Activated CD8-positive, alpha-beta memory T cell treated with anti-CD3 and anti-CD28 coated beads for 36 hours (primary cell): Measurements from ENCODE around the gene SLC35B1. TPM values are rescaled to one million over a fixed set of nuclear protein-coding genes. Genes with fewer than 3 reads are reported as not detected.
"Not testable (repeated sequence)": the region's sequence is repeated elsewhere in the genome, so short reads cannot be mapped to it uniquely, and the experiment has no call there.

ENCODE experiments used
- CTCF ChIA-PET: fragments of 350-600 bp; sonication (Branson Sonifier 250); formaldehyde crosslinking; loops from one replicate; lab custom pipeline; 2021; ENCODE audit warnings: antibody characterized with exemption; lab: Charles Lee
- POLR2A ChIA-PET: fragments of 350-600 bp; sonication (Branson Sonifier 250); formaldehyde crosslinking; loops from one replicate; lab custom pipeline; 2021; ENCODE audit warnings: antibody characterized with exemption; lab: Charles Lee
- total RNA-seq, 2 experiments: library from RNA; stranded (reverse); gene quantifications; one replicate each; pipeline ENCODE4 v1.2.3, GENCODE V29; 2021

The SLC35B1 gene
- total RNA-seq, 2 experiments from 2014 or later: 74.7 to 79.0 TPM

DNA sequence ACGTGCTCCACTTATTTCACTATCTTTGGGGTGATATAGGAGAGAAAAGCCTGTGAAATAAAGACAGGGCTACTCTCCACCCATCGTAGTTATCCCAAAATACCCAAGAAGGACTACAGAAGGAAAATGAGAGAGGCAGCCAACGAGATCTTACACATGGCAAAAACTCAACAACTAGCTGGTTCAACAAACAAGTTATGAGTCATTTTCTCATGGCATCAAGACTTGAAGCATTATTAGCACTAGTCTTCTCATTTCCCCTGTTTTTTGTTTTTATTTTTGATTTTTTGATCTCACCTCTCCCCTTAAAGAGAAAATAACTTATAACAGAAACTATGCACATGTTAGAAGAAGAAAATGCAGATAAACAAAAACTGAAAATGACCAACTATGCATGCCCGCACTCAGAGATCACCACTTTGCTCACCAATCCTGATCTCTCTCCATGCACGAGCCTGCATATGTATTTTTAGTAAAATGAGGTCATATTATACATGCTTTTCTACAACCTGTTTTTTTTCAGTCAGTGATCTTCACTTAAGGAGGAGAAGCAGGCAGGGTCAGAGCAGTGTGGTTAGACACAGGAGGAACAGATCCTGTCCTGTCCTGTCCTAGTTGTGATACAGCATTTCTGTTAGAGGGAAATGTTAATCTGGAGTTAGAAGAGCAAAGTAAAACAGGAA lies 33.4 kb upstream of the SLC35B1 start:
- POLR2A ChIA-PET: interaction anchor here (0.6 to 3.4 kb wide), 3 partner anchors 13 to 25 kb away, joined by 3 to 17 read pairs (median 16); partner anchors contain the start of gene FAM117A
- CTCF ChIA-PET: interaction anchor here (1.4 to 1.8 kb wide), 2 partner anchors 9 to 33 kb away, joined by 4 to 7 read pairs; partner anchors contain the start of gene SLC35B1

DNA sequence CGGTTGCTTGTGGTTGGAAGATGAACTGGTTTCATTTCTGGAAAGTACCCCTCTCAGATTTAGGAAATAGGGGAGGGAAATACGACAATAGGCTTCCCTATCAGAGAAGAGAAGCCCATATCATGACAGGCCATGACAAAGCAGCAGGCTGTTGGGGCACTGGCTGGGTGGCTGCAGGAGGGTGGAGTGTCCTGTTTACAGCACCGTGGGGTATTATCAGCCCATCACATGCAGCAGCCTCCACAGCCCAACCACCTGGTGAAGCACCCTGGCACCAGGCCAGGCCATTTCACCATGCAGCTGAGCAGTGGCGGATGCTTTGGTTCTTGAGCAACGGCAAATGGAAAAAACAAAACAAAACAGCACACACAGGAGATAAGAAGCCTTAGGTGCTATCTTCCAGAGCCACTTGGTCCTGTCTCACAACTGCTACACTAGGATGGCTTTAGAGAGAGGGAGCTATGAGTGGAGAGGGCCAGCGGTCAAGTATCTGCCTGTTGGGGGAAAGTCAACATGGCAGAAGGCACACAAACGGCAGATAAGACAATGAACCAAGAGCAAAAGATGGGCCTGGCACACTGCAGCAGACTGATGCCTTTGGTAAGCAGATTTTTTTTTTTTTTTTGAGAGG lies 32.0 kb upstream of the SLC35B1 start:
- ChIA-PET CTCF (interaction anchor here (1.2 to 1.8 kb wide), 3 partner anchors 10 to 32 kb away, joined by 4 to 7 read pairs (median 4); partner anchors contain the start of gene SLC35B1), POLR2A (interaction anchor here (0.6 to 3.4 kb wide), 8 partner anchors 9 to 403 kb away, joined by 4 to 17 read pairs (median 6); partner anchors contain the start of gene FAM117A)

DNA sequence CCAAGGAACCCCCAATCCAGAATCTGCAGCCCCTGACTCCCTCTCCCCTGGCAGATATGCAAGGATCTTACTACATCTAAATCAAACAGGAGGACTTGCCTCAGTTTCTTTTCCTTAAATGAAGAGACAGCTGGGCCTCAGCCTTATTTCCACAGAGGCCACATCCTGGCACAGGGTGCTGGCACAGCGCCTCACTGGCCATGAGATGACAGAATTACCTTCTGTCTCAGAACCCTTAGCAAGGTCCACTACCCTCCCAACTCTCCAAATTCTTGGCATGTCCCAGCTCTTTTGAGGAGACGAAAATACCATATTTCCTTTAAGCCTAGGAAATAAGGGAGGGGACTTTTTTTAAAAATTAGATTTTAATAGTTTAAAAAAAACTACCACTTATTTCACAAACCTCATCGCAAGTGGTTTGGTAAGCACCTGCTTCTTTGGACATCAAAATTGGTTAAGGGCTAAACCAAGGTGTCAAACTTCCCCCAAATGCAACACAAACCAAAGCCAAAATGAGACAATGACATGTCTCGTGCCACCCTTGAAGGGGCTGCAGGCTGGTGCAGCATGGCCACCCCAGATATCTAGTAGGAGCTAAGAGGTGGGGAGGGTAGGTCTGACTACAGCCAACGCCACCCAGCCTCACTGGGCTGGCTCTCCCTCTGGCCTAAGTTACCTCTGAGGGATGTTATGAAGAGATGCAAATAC lies 30.8 kb upstream of the SLC35B1 start:
- ChIA-PET CTCF (interaction anchor here (0.7 to 2.4 kb wide), 3 partner anchors 9 to 23 kb away, joined by 3 to 7 read pairs (median 3); no protein-coding TSS in a partner anchor), POLR2A (interaction anchor here (0.7 to 3.4 kb wide), 3 partner anchors 11 to 520 kb away, joined by 3 to 16 read pairs (median 4); partner anchors contain the start of gene FAM117A)

DNA sequence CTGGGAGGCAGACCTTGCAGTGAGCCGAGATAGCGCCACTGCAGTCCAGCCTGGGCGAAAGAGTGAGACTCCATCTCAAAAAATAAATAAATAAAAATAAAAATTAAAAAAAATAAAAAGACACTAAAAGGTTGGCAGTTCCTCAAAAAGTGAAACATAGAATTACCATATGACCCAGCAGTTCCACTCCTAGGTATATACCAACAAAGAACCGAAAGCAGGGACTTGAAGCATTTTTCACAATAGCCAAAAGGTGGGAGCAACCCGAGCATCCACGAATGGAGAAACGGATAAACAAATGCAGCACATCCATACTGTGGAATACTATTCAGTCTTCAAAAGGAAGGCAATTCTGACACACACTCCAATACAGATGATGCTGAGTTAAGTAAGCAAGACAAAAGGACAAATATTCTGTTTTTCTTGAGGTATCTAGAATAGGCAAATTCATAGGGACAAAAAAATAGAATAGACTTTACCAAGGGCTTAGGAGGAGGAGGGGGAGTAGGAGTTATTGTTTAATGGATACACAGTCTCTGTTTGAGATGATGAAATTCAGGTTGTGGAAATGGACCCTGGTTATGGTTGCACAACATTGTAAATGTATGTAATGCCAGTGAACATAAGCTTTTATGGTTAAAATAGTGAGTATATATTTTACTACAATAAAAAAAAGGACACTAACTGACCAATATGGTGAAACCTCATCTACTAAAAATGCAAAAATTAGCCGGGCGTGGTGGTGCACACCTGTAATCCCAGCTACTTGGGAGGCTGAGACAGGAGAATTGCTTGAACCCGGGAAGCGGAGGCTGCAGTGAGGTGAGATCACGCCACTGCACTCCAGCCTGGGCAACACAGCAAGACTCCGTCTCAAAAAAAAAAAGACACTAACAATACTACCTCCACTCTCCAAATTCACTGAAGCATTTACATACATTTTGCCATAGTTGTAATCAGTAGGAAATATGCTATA lies 27.0 kb upstream of the SLC35B1 start:
- ChIA-PET POLR2A (no interaction called here), CTCF (no interaction called here)

DNA sequence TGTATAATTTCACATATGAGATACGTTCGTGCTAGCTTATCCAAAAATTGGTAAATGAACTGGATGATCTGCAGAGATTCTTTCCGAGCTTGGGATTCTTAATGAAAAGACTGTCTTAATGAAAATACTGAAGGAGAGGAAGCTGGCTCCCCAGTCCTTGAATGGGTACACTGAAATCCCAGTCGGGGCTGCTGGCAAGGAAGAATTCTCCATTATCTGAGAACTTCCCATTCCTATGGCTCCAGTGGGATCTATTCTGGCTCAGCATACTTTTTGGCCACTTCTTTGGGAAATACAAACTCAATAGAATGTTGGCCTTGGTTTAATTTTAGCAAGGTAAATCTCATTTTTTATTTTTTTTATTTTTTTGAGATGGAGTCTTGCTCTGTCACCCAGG lies 23.7 kb upstream of the SLC35B1 start:
- CTCF ChIA-PET: no interaction called here
- POLR2A ChIA-PET: interaction anchor here (1.2 to 1.5 kb wide), 2 partner anchors 16 to 33 kb away, joined by 3 to 4 read pairs; no protein-coding TSS in a partner anchor

DNA sequence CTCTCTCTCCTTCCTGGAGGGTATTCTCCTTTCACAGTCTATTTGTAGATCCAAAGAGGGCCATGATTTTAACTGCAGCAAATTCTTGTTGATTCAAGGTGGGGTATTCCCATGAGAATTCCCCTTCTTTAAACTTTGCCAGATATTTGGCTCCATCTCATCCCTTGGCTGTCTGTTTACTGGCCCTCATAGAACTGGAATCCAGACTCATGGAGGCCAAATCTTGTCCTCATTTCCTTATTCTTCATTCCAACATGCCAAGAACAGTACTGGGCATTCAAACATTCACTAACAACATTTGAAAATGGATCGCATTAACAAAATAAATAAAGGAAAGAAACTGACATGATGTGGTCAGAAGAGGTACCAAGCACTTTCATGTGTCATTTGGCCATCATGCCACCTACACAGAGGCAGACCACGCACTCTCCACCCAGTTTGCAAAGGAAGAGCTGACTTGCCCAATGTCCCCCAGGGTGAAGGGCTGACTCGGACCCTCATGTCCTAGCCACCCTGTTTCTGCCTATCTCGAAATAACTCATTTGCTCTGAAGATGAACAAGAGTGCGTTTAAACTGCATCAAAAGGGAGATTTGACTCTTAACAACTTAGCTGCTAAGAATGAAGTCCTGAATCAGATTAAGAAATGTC lies 23.1 kb upstream of the SLC35B1 start:
- CTCF ChIA-PET: no interaction called here
- POLR2A ChIA-PET: interaction anchor here (0.8 to 1.5 kb wide), 3 partner anchors 14 to 33 kb away, joined by 3 to 4 read pairs (median 3); no protein-coding TSS in a partner anchor

DNA sequence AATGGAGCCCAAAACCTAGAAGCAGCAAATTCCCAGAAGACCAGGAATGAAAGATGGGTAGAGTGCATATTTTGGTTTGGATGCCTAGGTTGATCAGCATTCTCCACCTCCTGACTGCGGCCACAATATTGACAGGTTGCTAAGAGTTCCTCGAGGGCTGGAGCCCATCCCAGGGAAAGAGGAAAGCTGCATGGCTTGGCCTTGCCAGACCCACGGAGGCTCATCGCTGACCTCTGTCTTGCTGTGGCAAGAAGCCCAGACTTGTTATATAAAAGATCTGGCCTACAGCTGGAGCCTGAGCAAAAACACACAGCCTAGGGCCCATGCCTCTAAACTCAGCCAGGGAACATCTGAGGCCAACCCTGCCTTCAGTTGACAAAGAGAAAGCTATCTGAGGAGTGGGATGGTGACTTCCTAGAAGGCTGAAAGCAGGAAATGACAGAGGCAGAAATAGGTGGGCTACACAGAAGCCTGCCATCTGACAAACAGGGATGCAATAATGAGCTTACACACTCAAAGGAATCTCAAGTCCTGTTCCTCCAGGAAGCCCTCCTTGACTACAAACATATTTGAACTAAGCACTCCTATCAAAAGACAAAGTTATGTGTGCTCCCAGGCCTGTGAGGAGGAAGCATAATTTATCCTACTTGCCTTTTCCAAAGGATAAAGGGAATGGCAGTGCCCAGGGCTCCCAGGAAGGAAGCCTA lies 22.5 kb upstream of the SLC35B1 start:
- ChIA-PET POLR2A (interaction anchor here (0.7 to 1.5 kb wide), 4 partner anchors 13 to 34 kb away, joined by 3 to 4 read pairs (median 3); no protein-coding TSS in a partner anchor), CTCF (interaction anchor here (1.0 to 1.7 kb wide), 3 partner anchors 14 to 160 kb away, joined by 3 to 6 read pairs (median 5); no protein-coding TSS in a partner anchor)

DNA sequence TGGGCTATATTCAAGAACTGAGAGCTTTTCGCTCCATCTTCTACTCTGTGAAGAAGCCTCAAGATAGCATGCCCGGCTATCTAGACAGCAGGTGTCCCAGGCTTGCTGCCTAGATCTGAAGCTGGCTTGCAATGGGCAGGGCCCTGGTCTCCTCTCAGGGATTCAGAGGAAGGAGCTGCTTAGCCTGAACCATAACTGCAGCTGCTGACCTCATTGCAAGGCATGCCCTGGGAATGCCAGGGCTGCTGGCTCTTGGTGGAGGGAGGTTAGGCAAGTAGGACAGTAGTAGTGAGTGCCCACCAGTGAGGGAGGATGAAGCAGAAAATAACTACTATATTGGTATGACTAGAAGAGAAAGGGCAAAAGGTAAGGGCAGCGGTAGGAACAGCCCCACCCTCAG lies 21.3 kb upstream of the SLC35B1 start:
- CTCF ChIA-PET: interaction anchor here (1.0 to 1.7 kb wide), 3 partner anchors 13 to 159 kb away, joined by 3 to 6 read pairs (median 5); no protein-coding TSS in a partner anchor
- POLR2A ChIA-PET: interaction anchor here (0.6 to 0.7 kb wide), 4 partner anchors 10 to 42 kb away, joined by 3 to 6 read pairs (median 4); no protein-coding TSS in a partner anchor

DNA sequence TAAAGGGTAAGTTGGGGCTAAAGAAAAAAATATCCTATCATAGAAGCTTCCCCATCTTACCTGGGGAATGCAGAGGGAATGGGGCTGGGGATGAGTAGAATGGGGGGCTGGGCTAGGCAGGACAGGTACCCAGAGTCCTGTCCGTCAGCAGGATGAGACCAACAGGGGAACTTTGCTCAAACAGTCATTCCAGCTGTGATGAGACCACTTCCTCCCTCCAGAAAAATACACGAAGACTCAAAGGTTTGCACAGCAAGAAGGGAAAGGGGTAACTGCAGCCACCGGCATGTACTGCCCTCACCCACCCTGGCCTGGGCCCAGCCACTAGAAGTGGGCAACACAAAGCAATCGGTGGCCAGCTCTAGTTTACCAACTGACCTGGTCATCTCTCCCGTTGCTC lies 20.7 kb upstream of the SLC35B1 start:
- ChIA-PET CTCF (interaction anchor here (0.7 to 1.5 kb wide), 3 partner anchors 22 to 123 kb away, joined by 3 read pairs; partner anchors contain the start of gene FAM117A), POLR2A (interaction anchor here (0.6 kb wide), 1 partner anchor 12 kb away, joined by 3 read pairs; no protein-coding TSS in a partner anchor)

DNA sequence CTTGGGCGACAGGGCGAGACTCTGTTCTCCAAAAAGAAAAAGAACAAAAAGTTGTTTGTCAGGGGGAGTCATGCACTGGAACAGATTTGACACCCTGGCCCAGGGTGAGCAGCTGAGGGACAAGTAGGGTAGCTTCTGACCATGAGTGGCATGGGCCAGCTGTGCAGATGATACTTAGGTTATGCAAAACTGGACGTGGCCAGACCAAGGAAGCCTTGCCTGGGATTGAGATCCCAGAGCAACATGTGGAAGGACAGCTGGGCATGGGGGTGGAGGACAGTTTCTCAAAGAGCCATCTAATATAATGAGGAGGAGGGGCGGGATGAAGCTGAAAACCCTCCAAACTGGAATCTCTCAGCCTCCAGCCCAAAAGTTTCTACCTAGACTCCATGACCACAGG lies 19.6 kb upstream of the SLC35B1 start:
- ChIA-PET CTCF (interaction anchor here (1.0 to 1.5 kb wide), 2 partner anchors 37 to 124 kb away, joined by 3 read pairs; partner anchors contain the start of gene FAM117A), POLR2A (no interaction called here)

DNA sequence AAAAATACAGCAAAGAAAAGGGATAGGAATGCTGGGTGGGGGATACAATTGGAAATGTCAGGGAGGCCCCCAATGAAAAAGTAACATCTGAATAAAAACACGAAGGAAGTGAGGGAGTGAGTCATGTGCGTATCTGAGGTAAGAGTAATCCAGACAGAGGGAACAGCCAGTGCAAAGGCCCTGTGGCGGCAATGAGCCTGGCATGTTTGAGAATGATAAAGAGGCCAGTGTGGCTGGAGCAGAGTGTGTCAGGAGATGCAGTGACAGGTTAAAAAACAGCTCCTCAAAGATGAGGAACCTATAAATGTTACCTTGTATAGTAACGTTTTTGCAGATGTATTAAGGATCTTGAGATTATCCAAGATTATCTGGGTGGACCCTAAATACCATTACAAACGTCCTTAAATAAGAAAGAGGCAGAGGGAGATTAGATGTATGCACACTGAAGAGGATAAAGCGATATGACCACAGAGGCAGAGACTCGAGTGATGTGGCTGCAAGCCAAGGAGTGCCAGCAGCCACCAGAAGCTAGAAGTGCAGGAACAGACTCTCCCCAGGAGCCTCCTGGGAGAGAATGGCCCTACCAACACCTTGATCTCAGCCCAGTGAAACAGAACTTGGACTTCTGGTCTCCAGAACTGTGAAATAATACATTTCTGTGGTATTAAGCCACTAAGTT lies 17.8 kb upstream of the SLC35B1 start:
- POLR2A ChIA-PET: no interaction called here
- CTCF ChIA-PET: no interaction called here

DNA sequence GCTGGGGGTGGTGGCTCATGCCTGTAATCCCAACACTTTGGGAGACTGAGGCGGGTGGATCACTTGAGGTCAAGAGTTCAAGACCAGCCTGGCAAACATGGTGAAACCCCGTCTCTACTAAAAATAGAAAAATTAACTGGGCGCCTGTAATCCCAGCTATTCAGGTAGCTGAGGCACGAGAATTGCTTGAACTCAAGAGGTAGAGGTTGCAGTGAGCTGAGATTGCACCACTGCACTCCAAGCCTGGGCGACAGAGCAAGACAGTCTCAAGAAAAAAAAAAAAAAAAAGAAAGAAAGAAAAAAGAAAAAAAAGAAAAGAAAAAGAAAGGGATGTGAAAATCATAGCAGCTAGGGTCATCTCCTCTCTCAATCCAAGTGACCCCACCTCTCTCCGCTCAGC lies 16.8 kb upstream of the SLC35B1 start:
- POLR2A ChIA-PET: not testable (repeated sequence)
- CTCF ChIA-PET: interaction anchor here (1.2 kb wide), 1 partner anchor 29 kb away, joined by 3 read pairs; no protein-coding TSS in a partner anchor

DNA sequence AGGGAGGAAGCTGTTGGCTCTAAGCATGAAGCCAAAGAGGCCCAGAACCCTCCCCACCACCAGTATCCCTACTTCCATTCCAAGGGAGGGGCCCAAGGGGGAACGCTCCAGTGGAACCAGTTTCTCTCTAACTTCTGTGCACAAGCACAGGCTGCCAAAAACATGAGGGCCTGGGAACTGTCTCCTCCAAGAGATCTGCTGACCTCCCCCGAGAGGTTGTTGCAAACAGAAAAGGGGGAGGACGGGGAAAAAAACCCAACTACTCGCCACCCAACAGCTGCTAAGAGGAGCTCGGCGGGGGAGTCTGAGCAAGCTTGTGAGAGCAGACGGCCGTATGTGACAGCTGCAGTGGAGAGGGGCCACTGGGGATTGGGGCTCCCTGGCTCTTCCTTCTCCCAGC lies 15.7 kb upstream of the SLC35B1 start:
- POLR2A ChIA-PET: no interaction called here
- CTCF ChIA-PET: interaction anchor here (1.2 kb wide), 1 partner anchor 27 kb away, joined by 3 read pairs; no protein-coding TSS in a partner anchor

DNA sequence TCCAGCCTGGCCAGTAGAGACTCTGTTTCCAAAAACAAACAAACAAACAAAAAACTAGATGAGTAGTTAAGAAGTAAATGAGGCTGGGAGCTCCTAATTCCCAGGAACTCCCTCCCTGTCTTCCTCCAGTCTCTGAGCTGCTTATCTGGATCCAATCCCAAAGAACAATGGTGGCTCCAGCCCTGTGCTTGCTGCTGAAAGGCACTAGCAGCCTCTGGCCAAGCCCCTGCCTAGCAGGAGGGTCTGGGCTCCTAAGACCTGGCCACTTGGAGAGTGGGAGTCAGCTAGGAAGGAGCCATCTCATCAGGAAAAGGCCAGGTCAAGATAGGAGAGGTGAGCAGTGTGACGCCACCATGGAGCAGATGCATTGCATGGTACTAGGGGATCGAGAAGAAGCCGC lies 14.3 kb upstream of the SLC35B1 start:
- POLR2A ChIA-PET: no interaction called here
- CTCF ChIA-PET: interaction anchor here (0.9 kb wide), 1 partner anchor 25 kb away, joined by 3 read pairs; no protein-coding TSS in a partner anchor

DNA sequence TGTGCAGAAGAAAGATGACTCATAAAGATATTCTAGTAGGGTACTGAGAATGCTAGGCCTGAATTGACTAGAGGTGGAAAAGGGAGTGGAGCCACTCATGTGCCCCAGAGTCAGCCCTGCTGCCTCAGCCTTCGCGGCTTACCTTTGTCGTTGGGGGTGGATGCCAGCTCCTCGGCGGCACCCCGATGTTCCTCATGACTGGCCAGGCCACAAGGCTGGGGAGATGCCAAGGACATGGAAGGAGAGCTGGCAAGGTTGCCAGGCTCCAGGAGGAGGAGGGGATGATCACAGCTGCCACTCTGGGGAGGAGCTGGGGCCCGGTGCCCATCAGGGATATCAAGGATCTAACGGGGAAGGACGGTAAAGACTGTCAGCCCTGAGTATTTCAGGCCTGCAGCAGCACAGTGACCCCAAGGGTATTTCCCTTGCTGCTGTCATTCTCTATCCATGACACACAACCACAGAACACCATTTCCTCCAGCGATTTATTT lies 9.7 kb upstream of the SLC35B1 start:
- POLR2A ChIA-PET: interaction anchor here (1.0 to 3.5 kb wide), 4 partner anchors 13 to 71 kb away, joined by 3 to 23 read pairs (median 10); partner anchors contain the start of gene KAT7
- CTCF ChIA-PET: interaction anchor here (0.8 to 4.2 kb wide), 5 partner anchors 10 to 161 kb away, joined by 3 to 18 read pairs (median 5); partner anchors contain the start of gene SLC35B1
